Endodermal cell (in vitro differentiated cells): Measurements from ENCODE around the gene ACVRL1. TPM values are rescaled to one million over a fixed set of nuclear protein-coding genes. Genes with fewer than 3 reads are reported as not detected.

ENCODE experiments used
- DNase-seq: peaks from one replicate; pipeline ENCODE4 v3.0.0-alpha.2; 2017
- H3K27ac ChIP-seq: 2 replicates; pipeline ENCODE4 v1.5.1; 2013; ENCODE audit warnings: mild to moderate bottlenecking, low read depth, low read length, moderate library complexity
- H3K27me3 ChIP-seq: 2 replicates; pipeline ENCODE4 v1.6.1; 2013; ENCODE audit warnings: mild to moderate bottlenecking, low read length, moderate library complexity; ENCODE audit not compliant: insufficient read depth, control insufficient read depth, poor library complexity, severe bottlenecking
- H3K36me3 ChIP-seq: 2 replicates; pipeline ENCODE4 v1.7.0; 2013; ENCODE audit warnings: mild to moderate bottlenecking, low read length, moderate library complexity; ENCODE audit not compliant: control insufficient read depth, insufficient read depth
- H3K4me1 ChIP-seq: one replicate; pipeline ENCODE4 v1.7.0; 2013; ENCODE audit warnings: low read length; ENCODE audit not compliant: control insufficient read depth, insufficient read depth
- H3K4me3 ChIP-seq: 2 replicates; pipeline ENCODE4 v1.5.1; 2013; ENCODE audit warnings: mild to moderate bottlenecking, low read length, moderate library complexity
- H3K9ac ChIP-seq: 2 replicates; pipeline ENCODE4 v1.6.1; 2013; ENCODE audit warnings: mild to moderate bottlenecking, low read length, moderate library complexity; ENCODE audit not compliant: poor library complexity, severe bottlenecking; ENCODE audit errors: extremely low read depth
- H3K9me3 ChIP-seq: 2 replicates; pipeline ENCODE4 v1.6.1; 2013; ENCODE audit warnings: mild to moderate bottlenecking, low read length, moderate library complexity; ENCODE audit not compliant: control insufficient read depth
- H3K27ac Mint-ChIP-seq: 2 replicates; pipeline ENCODE4 v1.8.0; 2020; ENCODE audit warnings: mixed read lengths
- H3K27me3 Mint-ChIP-seq: 2 replicates; pipeline ENCODE4 v1.8.0; 2021; ENCODE audit warnings: mild to moderate bottlenecking, mixed read lengths; ENCODE audit not compliant: insufficient read depth
- H3K36me3 Mint-ChIP-seq: 2 replicates; pipeline ENCODE4 v1.8.0; 2020; ENCODE audit warnings: low read depth, mixed read lengths
- H3K4me1 Mint-ChIP-seq: 2 replicates; pipeline ENCODE4 v1.8.0; 2020; ENCODE audit warnings: mixed read lengths
- H3K4me3 Mint-ChIP-seq: 2 replicates; pipeline ENCODE4 v1.8.0; 2020; ENCODE audit warnings: mild to moderate bottlenecking, moderate library complexity, mixed read lengths
- H3K9me3 Mint-ChIP-seq: 2 replicates; pipeline ENCODE4 v1.8.0; 2020; ENCODE audit warnings: mild to moderate bottlenecking, mixed read lengths
- CTCF ChIP-seq: fragments of 200-600 bp; sonication (generic); conservative IDR thresholded peaks from 2 replicates; pipeline ENCODE4 v1.5.0; 2021; ENCODE audit warnings: antibody characterized with exemption, mild to moderate bottlenecking
- WGBS, 2 experiments: methylation state at CpG; one replicate each; pipeline versions ENCODE4 v1.1.5 to v1.1.7; 2013; ENCODE audit warnings: missing lambda C conversion rate in 2 of 2, mixed read lengths in 1 of 2; ENCODE audit not compliant: insufficient coverage in 1 of 2, insufficient read length in 1 of 2; 5-methylcytosine and 5-hydroxymethylcytosine counted together
- total RNA-seq, 2 donors: library from RNA; stranded (reverse); fragmentation: NEBNext Ultra II Directional in 1 of 2; extraction: Animal tissue kit (Norgen Biotek cat#: 25700) in 1 of 2; gene quantifications; 2 replicates in 1 of 2; 3 replicates in 1 of 2; pipeline ENCODE4 v1.2.1, GENCODE V29; 2021

The ACVRL1 gene
- total RNA-seq, 2 donors from 2014 or later: 0.42 to 0.64 TPM

- peaks cover 10% of the 10 kb centered on the region for H3K4me1 Mint-ChIP-seq
- DNase-seq: no peak
- no peak overlapping the region for H3K27ac Mint-ChIP-seq
Measured at GRCh38 chr12:51914034-51914923, 7.0 kb downstream of the ACVRL1 start.

GRCh38 chr12:51915003-51915625, 7.8 kb downstream of the ACVRL1 start:
- no peak overlapping the region for H3K4me3 ChIP-seq
- H3K27ac ChIP-seq: no peak overlapping the region
- Mint-ChIP-seq H3K9me3 (no peaks in the 10 kb centered on the region), H3K27me3 (peaks cover 28% of the 10 kb centered on the region), H3K36me3 (no peaks in the 10 kb centered on the region), H3K4me3 (no peak overlapping the region), H3K4me1 (peaks cover 10% of the 10 kb centered on the region), H3K27ac (no peak overlapping the region)
- DNase-seq: peak; percentile 76
- H3K9ac ChIP-seq: no peak overlapping the region
- peaks cover 6% of the 10 kb centered on the region for H3K4me1 ChIP-seq
- no peaks in the 10 kb centered on the region for H3K27me3 ChIP-seq
- H3K9me3 ChIP-seq: no peaks in the 10 kb centered on the region
- 87 to 95% methylated on average over 24 to 28 of the region's 28 CpGs for WGBS, 2 experiments
- H3K36me3 ChIP-seq: no peaks in the 10 kb centered on the region
- no peak for TF ChIP-seq CTCF

More at GRCh38 chr12:51914034-51914923, 7.0 kb downstream of the ACVRL1 start:
- Histone ChIP-seq H3K27me3 (peaks cover 4% of the 10 kb centered on the region), H3K9me3 (no peaks in the 10 kb centered on the region), H3K36me3 (no peaks in the 10 kb centered on the region), H3K4me3 (no peak overlapping the region), H3K9ac (no peak overlapping the region), H3K27ac (no peak overlapping the region), H3K4me1 (peaks cover 6% of the 10 kb centered on the region)
- no peaks in the 10 kb centered on the region for H3K36me3 Mint-ChIP-seq
- 92 to 100% methylated on average over 1 to 17 of the region's 17 CpGs for WGBS, 2 experiments
- no peaks in the 10 kb centered on the region for H3K9me3 Mint-ChIP-seq
- H3K4me3 Mint-ChIP-seq: no peak overlapping the region
- no peak for TF ChIP-seq CTCF
- H3K27me3 Mint-ChIP-seq: peaks cover 34% of the 10 kb centered on the region

- WGBS, 2 experiments: 95 to 98% methylated on average over 8 to 11 of the region's 11 CpGs
- Mint-ChIP-seq H3K27me3 (peaks cover 24% of the 10 kb centered on the region), H3K36me3 (no peaks in the 10 kb centered on the region), H3K4me3 (no peak overlapping the region), H3K9me3 (no peaks in the 10 kb centered on the region), H3K27ac (no peak overlapping the region), H3K4me1 (peaks cover 15% of the 10 kb centered on the region)
- H3K27me3 ChIP-seq: no peaks in the 10 kb centered on the region
- H3K27ac ChIP-seq: no peak overlapping the region
- peaks cover 6% of the 10 kb centered on the region for H3K4me1 ChIP-seq
- DNase-seq: no peak
- H3K9ac ChIP-seq: no peak overlapping the region
- no peak overlapping the region for H3K4me3 ChIP-seq
- H3K9me3 ChIP-seq: no peaks in the 10 kb centered on the region
- TF ChIP-seq CTCF: no peak
- H3K36me3 ChIP-seq: no peaks in the 10 kb centered on the region
Measured at GRCh38 chr12:51915951-51916350, 8.6 kb downstream of the ACVRL1 start.
